RKO (cell line): ENCODE measurements around the gene METTL3.
A peak's percentile ranks its signal among the peaks of the same experiment; 100 is the strongest.

Source experiments
- DNase-seq: peaks from one replicate; pipeline ENCODE4 v3.0.0-alpha.2; 2016; ENCODE audit warnings: low spot score

METTL3 gene

DNA sequence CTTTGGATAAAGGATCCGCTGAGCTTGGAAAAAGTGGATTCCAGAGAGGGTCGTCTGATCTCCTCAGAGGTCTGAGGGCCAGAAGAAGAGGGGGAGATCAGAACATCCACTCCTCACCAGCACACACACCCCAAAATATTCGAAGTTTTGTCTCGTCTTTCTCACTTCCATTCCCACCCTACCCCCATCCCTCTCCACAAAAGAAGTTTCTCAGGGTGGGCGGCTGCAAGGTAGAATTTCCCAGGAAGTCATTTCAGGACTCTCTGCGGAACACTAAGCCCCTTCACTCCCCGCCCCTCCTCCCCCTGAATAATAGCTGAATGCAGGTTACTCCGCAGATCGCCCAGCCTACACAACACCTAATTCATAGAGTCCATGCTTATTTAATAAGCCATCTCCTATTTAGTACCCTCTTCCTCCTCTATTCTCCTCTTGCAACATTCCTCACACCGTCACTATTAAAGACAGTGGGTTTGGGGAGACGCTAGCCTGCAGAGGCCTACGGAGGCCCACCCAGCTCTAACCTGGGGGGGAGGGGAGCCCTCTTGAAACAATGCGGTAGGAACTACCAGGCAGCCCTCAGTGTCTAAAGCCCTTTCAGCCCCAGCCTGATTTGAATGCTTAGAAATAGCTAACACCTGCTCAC lies 15.7 kb upstream of the METTL3 start:
- no peak for DNase-seq

DNA sequence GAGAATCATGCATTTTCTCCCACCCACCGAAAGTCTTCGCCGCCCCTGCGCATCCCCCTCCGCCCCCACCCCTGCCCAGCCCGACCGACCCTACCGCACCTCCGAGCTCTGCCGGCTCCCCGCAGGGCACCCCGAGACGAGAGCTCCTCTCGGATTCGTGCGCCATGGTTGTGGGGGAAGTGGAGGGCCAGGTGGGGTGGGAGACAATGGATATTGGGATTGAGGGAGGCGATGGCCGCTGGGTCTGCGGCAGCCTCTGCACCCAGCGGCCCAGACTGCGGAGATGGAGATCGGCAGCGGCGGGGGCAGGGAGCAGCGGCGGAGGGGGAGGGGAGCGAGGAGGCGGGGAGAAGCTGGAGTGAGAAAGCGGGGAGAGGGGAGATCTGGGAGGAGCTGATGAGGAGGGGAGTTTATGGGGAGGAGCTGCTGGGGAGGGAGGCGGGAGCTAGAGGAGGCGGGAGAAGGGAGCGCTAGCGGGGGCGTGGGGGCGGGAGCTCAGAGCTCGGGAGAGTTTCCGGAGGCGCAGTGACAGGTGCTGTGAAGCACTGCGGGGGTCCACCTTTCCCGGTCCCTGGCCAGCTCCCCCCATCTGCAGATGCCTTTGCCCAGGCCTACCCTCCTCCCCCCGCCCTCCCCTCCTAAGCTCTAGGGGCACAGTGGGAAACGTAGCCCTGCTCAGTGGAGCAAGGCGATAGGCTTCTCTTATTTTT lies 15.0 kb upstream of the METTL3 start, which contains the start of gene SALL2:
TSS of gene SALL2 (minus strand) at position 385 of the 710 bp plus-strand sequence. CDS start at position 166, 219 bp downstream.
- no peak for DNase-seq

DNA sequence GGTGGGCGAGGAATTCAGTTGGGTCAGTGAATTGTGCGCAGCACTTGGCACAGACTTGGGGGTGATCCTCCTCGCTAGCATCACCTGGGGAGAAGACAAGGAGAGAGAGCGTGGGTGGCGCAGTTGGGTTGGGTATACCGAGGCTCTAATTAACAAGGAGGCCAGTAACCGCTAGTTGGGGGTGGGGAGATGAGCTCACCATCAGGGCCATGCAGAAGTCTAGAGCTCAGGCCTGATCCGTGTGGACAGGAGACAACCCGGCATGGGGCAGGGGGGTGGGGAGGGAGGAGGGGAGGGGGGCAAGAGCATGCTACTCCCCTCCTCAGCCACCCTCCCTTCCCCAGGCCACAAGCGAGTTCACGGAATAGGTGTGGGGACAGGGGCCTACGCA lies 14.4 kb upstream of the METTL3 start:
- no peak for DNase-seq

DNA sequence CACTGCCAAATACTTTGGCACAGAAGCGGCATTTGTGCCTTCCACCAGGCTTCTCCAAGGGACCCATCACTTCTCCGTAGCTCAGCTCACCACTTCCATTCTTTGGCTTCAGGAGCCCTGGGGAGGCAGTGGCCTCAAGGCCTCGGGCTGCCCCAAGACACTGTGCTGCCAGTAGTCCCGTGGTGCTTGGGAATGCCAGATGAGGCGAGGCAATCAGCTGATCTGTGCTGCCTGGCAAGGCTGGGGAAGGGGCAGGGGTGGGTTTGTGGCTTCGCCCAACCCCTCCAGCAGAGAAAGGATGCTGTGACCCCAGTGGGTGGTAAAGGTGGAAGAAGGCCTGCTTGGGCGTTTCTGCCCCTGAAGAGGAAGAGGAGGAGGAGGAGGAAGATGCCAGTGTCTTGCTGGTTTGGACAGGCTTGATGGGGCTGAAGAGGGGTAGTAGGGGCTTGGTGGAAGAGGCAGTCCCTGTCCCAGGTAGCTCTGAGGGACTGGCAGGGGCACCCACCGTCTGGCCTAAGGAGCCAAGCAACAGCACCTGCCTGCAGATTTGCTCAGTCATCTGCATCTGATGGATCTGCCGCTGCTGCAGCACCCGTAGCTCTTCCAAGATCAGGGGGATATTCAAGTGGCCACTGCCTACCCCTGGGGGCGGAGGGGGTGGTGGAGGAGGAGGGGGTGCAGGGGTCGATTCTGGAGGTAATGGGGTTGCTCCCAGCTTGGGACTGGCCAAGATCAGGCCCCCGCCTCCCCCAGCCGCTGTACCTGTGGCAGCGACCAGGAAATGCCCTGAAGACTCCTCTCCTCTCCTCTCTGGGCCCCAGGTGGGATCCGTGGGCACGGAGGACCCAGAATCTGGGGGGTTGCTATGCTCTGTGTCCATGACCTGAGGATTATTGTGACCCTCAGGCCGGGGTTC lies 13.7 kb upstream of the METTL3 start:
- DNase-seq, result no peak

DNA sequence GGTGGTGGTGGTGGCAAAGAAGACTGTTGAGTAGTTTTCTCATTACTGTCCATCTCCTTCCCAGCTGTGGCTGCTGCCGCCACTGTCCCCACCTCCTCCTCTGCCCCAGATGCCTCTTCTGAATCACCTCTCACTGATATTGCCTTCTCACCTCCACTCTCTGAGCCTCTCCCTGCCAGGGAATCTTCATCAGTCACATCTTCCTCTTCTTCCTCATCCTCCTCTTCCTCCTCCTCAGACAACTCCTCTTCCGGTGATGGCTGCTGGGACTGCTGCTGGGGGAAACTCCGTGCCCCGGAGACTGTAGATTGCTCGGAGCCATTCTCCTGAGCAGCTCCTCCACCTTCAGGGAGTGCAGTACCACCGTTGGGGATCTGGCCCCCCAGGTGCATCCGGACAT lies 12.1 kb upstream of the METTL3 start:
- DNase-seq, result no peak

DNA sequence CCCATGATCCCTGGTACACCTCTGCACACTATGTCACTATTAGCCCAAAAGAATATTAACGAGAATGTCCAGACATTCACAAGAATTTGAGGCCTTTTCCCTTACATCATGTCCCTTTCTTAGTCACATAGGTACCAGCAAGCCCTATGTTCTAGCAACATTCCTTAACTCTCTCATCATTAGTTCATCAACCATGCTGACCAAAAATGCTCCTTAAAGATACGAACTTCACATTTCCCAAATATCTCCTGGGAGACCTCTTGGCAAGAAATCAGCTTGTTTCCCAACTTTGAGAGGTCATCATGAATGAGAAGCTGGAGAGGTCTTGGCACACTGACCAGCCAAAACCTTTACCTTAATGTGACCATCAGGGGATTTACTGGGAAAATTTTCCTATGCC lies 10.4 kb upstream of the METTL3 start:
- no peak for DNase-seq

DNA sequence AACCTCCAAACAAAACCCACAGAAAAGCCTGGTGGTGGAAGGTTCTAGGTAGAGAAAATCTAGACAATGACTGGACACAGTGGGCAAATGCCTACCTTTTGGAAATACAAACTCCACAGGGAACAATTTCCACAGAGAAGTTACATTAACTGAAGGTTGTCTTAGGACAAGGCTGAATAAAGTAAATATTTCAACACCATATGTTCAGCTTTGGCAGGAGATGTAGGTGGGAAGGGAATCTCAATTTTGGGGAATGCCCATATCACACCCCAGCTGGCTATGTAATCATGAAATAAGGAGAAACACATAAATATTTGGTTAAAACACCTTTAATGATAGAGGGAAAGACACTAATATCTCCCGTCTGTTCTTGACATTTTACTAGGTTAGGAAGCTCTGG lies 9.6 kb upstream of the METTL3 start:
- DNase-seq, result no peak

DNA sequence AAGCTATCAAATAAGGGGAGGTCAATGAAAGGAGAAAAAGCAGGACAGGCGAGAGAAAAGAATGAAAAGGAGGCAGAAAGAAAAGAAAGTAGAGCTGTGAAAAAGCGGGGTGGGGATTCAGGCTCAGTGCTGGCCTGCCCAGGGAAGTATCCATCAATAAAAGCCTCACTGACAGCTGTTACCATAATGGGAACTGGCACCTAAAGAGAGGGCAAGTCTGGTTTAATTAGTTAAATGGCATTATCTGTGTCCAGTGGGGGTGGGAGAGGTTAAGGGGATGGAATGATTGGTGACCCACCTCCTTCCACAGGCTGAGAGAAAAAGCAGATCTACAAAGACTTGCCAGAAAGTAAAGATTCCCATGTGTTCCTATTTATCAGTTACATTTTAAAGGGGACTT lies 7.6 kb upstream of the METTL3 start:
- DNase-seq, result no peak

DNA sequence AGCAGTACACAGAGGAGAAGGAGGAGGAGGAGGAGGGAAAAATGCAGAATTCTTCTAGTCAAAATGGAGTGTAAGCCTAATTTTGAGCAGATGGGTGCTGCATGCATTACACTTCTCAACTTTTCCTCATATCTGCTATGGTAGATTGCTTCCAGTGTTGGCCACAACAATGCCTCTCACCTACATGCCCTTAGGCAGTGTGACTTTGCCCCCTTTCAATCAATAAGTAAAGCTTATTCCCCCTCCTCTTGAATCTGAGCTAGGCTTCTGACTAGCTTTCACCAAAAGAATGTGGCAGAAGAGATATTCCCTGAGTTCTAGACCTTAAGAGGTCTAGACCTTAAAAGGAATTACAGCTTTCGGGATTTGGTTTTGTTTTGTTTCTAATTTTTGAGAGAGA lies 3.2 kb upstream of the METTL3 start:
- no peak for DNase-seq

DNA sequence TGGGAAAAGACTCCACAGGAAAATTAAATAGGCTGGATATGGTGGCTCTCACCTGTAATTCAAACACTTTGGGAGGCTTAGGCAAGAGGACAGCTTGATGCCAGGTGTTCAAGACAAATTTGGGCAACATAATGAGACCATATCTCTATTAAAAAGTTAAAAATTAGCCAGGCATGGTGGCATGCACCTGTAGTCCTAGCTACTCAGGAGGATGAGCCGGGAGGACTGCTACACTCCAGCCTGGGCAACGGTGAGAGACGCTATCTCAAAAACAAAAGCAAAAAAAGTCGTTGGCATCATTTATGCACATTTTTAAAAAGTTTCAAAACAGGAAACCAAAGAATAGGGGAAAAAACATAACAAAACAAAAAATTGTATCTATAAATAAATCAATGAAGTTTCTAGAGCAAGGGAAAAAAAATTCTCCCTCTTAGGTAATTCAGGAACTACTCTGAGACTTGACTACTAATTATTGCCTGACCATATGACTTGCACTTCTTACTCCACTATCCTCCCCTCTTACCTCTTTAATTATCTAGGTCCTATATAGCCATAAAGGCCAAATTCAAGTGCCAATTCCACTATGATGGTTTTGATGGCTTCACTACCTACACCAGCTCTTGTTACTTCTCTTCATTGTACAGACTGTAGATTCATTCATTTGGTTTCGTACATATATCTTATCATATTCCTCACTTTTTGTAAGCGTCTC lies 1.6 kb downstream of the METTL3 start:
- DNase-seq, result peak; percentile 24

DNA sequence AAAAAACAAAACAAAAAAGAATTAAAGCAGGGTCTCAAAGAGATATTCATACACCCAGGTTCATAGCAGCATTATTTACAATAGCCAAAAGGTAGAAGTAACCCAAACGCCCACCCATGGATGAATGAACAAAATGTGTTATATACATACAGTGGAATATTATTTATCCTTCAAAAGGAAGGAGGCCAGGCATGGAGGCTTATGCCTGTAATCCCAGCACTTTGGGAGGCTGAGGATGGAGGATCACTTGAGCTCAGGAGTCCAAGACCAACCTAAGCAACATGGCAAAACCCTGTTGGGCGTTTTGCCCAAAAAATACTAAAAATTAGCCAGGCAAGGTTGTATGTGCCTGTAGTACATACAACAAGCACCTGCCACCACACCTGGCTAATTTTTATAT lies 4.6 kb downstream of the METTL3 start:
- DNase-seq, result no peak

DNA sequence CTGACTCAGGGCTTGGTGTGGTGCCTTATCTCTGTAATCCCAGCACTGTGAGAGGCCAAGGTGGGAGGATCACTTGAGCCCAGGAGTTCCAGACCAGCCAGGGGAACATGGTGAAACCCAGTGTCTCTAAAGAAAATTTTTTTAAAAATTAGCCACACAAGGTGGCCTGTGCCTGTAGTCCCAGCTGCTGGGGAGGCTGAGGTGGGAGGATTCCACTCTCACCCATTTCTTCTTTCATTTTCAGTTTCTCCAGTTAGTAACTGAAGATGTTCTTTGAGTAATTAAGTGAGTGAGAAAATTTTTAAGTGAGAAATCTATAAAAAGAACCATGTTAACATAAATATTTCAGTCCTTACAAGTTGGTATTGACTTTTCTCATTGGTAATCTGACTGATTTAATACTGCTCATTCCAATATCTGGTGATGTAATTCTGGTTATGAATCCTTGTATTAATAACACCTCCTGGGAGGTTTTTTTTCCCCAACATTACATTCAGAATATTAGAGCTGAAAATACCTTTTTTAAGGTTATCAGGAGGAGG lies 6.1 kb downstream of the METTL3 start:
- no peak for DNase-seq

DNA sequence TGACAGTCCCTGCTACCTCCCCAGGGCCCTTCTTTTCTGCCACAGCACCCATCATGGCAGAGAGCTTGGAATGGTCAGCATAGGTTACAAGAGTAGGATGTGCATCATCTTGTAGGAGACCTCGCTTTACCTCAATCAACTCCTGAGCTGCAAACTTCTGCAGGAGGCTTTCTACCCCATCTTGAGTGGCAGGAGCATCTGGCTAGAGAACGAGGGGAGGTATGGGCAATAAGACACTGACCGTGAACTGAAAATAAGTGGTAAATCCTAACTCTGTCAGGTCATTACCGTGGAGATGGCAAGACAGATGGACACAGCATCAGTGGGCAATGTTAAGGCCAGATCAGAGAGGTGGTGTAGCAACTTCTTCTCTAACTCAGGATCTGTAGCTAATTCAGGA lies 7.8 kb downstream of the METTL3 start:
- no peak for DNase-seq

DNA sequence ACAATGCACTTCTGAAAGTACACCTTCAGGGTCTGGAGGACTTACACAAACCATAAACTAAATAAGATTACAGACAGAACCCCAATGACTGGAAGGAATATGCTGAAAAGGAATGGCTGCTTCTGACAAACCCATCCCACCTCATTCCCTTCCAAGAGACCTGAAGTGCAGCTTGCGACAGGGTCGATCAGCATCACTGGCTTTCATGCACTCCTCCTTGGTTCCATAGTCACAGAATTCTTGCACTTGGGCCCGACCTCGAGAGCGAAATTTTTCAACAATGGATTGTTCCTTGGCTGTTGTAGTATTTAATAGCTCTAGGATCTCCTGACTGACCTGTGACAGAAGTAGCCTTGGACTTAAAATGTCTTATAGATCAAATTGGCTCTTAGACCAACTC lies 9.6 kb downstream of the METTL3 start:
- no peak for DNase-seq

DNA sequence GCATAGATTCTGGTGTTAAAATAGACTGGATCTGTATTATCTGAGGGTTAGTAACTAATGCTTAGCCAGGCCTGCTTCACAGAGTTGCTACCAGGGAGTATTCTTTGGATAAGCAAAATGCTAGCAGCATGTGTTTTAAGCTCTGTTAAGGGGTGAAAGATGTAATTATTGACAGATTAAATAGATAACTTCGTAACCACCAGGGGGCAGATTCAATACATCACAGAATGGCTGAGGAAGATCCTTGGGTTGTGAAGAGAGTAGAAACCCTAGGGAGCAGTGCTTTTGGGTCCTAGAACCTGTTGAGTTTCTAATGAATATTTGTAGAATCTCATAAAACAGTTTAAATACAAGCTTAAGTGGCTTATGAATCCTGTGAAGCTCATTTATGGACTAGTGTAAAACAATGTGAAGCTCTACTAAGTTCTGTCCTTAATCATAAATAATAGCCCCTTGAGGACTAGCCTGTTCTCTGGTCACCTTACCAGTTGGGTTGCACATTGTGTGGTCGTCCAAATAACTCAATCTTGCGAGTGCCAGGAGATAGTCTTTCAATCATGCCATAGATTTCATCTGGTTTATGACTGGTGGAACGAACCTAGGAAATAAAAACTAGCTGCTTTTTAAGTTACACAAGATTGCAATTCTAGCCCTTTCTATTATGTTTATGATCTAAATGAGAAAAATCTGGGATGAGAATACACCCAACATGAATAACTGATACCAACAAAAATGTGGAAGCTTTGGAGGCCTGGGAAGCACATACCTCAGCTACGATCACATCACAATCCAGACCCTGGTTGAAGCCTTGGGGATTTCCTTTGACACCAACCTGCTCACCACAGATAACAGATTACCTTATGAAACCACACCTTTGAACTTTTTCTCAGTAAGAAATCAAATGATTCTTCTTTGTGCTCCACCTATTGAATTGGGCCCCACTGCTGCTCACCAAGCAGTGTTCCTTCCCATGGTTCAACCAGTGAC lies 12.3 kb downstream of the METTL3 start:
- peak; percentile 65 for DNase-seq

DNA sequence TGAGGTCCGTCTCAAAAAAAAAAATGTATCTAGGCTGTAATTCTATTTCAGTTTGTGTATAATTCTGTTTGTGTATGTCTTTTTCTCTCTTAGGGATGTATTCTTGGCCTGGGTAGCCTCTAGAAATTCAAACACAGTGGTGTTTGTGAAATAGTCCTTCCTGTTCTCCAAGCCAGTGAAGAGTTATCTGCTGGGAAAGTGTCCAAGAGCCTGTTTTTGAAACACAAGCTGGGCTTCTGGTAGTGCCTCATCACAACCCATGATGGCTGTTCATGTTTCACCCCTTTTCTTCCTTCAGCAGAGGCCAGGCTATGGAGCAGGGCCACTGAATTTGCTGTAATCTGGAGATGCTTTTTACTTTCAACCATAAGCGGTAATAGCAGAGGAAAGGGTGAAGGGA lies 14.7 kb downstream of the METTL3 start:
- no peak for DNase-seq

DNA sequence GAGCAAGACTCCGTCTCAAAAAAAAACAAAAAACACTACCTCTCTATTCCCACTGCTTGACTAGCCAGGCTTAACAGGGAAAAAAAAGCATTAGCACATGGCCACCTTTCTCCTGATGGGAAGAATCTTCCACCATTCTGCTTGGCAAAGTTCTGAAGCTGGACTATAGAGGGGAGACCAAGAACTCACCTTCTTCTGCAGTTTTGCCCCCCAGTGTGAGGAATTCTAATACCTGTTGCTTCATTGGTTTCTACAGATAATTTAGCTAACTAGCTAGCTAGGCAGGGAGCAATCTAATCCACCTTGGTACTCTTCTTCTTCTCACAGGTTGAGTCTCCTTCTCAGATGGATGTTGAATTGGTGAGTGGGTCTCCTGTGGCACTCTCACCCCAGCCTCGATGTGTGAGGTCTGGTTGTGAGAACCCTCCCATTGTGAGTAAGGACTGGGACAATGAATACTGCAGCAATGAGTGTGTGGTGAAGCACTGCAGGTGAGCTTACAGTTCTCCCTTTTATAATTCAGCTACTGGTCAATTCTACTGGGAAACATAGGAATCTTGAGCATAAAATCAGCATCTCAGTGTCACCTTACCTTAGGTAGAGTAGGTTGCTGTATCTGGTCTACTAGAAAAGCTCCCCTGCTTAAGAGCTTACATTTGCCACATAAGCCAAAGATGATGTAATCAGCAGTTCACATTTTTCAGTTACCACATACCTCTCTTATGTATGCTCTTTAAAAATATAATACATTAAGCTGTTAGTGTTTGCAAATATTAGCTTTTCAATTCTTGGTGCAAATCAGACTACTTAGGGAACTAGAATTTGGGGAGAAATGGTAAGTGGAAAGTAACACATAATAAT lies 16.0 kb downstream of the METTL3 start:
- DNase-seq, result no peak

DNA sequence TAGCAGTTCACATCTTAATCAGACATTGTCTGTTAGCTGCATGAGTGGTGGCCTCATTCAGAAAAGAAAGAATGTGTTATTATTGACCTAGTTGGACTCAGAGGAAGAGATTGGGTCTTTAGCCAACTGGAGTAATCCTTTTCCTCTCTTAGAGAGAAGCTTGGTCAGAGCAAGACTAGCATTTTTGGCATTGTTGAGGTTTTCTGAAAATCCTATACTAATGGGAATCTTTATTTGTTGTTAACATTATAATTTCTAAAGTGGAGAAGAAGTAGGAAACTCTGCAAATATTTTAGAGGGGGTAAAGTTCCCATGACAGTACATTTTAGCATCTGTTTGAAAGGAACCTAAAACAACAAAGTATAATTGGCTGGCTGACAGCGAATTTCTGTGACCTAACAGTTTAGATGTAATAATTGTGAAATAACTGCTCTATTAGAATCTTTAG lies 24.5 kb downstream of the METTL3 start:
- no peak for DNase-seq

DNA sequence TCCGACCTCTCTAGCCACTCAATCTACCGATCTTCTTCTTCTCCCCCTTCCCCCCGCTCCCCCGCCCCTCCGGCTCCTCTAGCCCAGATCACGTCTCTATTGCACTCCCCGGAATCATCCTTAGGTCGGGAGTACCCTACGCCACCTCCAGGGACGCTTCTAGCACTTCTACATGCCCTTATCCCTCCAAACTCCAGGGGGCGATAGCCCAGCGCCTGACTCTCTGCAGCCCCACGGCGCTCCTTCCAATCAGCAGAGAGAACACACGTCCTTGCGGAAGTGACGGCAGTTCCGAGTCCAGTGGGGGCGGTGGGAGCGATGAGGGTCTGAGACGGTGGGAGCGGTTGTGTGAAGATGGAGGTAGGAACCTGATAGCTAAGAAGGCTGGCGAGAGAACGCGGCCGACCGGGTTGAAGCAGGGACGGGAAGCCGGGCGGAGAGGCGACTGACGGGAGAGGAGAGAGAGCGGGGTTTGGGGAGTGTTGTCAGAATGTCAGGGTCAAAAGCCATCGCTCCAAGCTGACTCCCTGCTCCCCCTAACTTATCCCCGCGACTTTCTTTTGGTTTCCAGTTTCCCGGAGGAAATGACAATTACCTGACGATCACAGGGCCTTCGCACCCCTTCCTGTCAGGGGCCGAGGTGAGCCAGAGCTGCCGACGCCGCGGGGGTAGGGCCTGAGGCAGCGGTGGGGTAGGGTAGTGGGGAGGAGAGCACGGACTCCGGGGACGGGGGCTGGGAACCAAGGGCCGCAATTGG lies 34.0 kb downstream of the METTL3 start, which contains the start of the genes RAB2B and TOX4:
TSS of gene RAB2B (minus strand) at position 35 of the 757 bp plus-strand sequence. CDS start 87 bp downstream, outside the sequence.
TSS of gene TOX4 (plus strand) at position 271 of the 757 bp plus-strand sequence. CDS start at position 355, 84 bp downstream.
- DNase-seq, result peak; percentile 99
